GM03348 (cell line): Measurements from ENCODE around the gene ITPR1.
A peak's percentile ranks its signal among the peaks of the same experiment; 100 is the strongest.

Source experiments
- DNase-seq: peaks from one replicate; pipeline ENCODE4 v3.0.0; 2012; ENCODE audit warnings: low spot score

Gene ITPR1

DNA sequence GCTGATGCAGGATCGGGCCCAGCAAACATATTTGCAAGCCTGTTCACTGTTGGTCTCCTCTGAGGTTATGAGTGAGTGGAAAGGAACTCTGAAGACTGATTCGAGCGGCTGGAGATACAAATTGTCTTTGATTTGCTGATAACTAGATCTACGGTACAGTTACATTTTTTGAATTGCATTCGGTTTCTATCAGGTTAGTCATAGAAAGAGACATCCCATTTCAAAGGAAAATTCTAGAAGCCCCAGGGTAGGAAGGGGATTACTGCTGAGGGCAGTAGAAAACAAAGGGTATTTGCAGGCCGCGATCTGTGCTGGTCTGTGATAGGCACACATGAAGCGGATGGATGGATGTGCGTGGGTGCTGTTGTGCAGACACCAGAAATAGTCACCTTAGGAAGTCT lies 228.4 kb downstream of the ITPR1 start:
- peak; percentile 77 for DNase-seq

DNA sequence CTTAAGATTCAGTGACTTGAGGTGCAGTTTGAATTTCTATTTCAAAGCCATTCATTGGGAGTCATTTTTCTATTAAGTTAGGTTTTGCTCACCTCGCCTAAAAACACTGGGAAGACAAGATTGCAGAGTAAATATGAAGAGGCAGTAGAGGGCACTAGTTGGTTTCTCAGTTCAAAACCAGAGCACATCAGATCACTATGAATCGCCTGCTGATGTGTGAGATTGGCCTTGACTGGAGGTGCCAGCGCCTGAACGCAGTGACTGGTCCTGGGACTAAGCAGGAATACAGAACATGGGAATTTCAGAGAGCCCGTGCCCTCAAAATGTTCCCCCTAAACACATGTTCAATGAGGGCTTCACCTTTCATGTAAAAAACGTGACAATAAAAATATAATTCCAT lies 229.0 kb downstream of the ITPR1 start:
- peak; percentile 73 for DNase-seq

DNA sequence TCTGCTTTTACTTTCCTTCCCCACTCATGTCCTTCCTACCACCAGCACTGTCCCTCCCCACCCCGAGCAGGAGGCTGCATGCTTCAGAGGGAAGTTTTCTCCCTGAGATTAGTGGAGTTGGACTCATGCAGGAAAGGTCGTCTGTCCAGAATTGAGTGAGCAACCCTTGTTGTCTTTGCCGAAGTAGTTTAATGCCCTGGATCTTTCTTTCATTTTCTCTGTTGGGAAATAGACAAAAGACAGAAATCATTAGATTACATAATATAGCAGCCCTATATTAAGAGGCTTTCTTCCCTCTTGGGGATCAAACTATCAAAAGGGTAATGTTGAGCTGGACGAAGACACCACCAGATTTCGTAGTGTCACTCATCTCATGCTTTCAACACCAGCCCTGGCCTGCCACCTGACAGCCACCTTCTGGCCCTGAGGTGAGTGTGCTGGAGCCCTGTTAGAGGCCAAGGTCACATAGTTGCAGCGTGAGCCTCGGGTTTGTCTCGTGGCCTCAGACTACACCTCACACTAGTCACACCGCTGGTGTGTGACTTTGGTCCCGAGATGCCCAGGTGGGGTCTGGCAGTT lies 231.0 kb downstream of the ITPR1 start:
- DNase-seq, result no peak

DNA sequence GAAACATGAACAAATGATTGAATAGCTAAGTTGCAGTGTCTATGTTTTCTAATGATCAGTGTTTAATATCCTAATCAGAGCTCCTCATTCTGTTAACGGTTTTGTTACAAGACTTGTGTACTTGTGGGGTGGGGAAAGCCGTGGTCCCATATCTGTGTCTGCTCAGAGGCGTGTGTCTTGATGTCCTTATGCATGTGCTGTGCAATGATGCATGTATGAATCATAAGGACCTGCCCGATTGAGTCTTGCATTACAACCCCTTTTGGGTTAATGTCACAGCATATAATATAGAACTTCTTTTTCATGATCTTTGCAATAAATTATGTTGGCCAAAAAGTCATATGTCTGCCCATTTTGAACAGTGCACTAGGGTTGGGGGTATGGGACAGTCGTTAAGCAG lies 233.4 kb downstream of the ITPR1 start:
- DNase-seq, result no peak

GRCh38 chr3:4729061-4729973 lies 236.2 kb downstream of the ITPR1 start:
- no peak for DNase-seq

DNA sequence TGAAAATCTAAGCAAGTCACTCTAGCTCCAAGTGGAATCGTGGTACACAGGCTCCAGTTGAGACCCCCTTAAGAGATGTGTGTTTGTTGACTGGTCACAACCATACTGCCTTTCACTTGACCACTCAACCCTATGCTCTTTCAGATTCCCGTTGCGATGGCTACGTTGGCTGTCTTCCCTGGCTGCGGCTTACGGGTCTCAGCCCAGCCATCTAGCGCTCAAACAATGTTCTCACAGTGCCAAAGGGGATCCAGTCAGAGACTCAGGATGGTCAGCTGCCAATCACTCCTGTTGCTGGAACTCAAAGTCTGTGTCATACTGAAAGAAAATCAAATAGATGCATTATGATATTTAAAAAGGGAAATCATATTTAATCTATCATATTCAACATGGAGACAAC lies 237.6 kb downstream of the ITPR1 start:
- DNase-seq, result no peak

DNA sequence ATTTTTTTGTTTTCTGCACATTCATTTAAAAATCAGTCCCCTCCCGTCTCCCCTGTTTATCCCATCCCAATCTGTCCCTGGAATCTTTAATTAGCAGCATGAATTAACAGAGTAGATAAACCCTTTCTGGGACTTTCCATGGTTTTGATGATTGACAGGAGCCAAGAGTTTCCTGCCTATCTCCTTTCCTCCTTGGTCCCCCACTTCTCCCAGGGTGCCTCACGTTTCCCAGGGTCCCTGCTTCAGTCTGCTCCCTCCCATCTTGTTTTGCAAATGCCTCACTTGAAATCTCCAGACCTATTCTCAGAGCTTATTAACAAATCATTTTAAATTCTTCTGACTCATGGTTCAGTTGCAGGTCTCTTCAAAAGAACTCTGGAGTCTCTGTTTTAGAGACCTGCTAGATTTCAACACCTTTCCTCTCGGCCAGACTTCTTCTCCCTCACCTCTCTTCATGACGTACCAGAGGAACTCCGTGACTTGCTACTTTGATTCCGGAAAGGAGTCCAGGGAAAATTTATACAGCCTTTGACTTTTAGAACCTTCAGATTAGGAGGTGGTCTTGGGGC lies 238.5 kb downstream of the ITPR1 start:
- DNase-seq, result no peak

- DNase-seq, result no peak
Measured at GRCh38 chr3:4732925-4733324, 239.8 kb downstream of the ITPR1 start.

GRCh38 chr3:4734454-4734853 lies 241.3 kb downstream of the ITPR1 start:
- no peak for DNase-seq

GRCh38 chr3:4735243-4735642 lies 242.1 kb downstream of the ITPR1 start:
- DNase-seq, result no peak

GRCh38 chr3:4736284-4736861 lies 243.2 kb downstream of the ITPR1 start:
- no peak for DNase-seq

DNA sequence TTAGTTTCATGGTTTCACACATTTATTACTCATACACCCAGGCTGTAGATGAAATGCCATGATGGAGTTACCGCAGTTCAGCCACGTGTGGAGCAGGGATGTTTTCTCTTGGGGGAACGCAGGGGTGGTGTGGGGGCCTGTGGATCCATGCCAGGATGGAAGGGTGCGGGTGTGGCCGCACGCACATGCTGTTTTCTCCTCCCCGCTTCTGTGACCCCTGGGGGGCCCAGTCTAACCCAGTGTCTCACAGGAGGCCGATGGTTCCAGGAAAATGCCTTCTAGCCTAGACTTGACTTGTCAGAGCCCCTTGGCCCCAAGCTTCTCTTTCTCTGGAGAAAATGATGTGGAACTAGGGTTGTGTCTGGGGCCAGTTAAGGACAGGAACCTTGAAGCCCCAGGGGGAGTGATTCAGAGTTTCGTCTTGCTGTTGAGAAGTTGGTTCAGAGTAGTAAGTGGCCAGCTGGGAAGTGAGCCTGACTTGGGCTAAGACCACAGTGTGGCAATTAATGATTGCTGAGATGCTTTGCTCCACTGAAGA lies 245.7 kb downstream of the ITPR1 start:
- no peak for DNase-seq

- no peak for DNase-seq
Measured at GRCh38 chr3:4739289-4740236, 246.4 kb downstream of the ITPR1 start.

- no peak for DNase-seq
Measured at GRCh38 chr3:4740397-4741105, 247.4 kb downstream of the ITPR1 start.

DNA sequence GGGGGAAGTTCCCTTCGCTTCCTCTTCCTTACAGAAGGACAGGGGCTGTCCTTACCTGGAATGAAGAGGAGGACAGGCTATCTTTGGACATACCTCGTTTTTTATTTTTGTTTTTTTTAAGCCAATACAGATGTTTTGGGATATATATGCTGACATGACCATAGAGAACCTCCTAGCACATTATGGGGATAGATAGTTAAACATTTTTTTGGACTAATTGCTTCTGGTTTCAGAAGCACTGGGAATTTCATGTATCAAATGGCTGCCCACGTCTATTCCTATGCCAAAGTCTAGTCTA lies 247.9 kb downstream of the ITPR1 start:
- DNase-seq, result no peak

- DNase-seq, result peak; percentile 88
Measured at GRCh38 chr3:4741404-4742307, 248.5 kb downstream of the ITPR1 start.

- DNase-seq, result no peak
Measured at GRCh38 chr3:4742359-4742758, 249.2 kb downstream of the ITPR1 start.

GRCh38 chr3:4743371-4743770 lies 250.2 kb downstream of the ITPR1 start:
- no peak for DNase-seq

- DNase-seq, result peak; percentile 29
Measured at GRCh38 chr3:4744405-4745234, 251.5 kb downstream of the ITPR1 start.
